Mucosa of gallbladder (tissue), 1 donor: ENCODE measurements around the gene TSFM. TPM values are rescaled to one million over a fixed set of nuclear protein-coding genes. Genes with fewer than 3 reads are reported as not detected.

Source experiments
- DNase-seq: peaks from one replicate; pipeline ENCODE4 v3.0.0-alpha.2; 2020; ENCODE audit warnings: low spot score
- total RNA-seq: library from RNA; stranded (reverse); gene quantifications from one replicate; pipeline ENCODE4 v1.2.1, GENCODE V29; 2021
- donor health status: DM: no; HTN: no; CAD: no.

Gene TSFM
- total RNA-seq, 1 donor from 2014 or later: 29.3 TPM

GRCh38 chr12:57746025-57746424 is 36.6 kb upstream of the TSFM start:
- no peak for DNase-seq

GRCh38 chr12:57749061-57749460 is 33.5 kb upstream of the TSFM start:
- DNase-seq: no peak

GRCh38 chr12:57750561-57751431 is 31.8 kb upstream of the TSFM start:
- no peak for DNase-seq

- no peak for DNase-seq
These were observed 31.2 kb upstream of the TSFM start for GRCh38 chr12:57751432-57751787.

GRCh38 chr12:57751788-57752667 is 30.6 kb upstream of the TSFM start, which contains the start of gene CDK4:
CDK4 (minus strand) TSS chr12:57752310; CDS start chr12:57751717, 593 bp downstream.
- DNase-seq: peak; percentile 100

GRCh38 chr12:57752668-57753000 is 30.0 kb upstream of the TSFM start:
- no peak for DNase-seq

- DNase-seq: no peak
These were observed 28.7 kb upstream of the TSFM start for GRCh38 chr12:57753756-57754337.

GRCh38 chr12:57754411-57755193 is 28.0 kb upstream of the TSFM start, which contains the start of gene MARCHF9:
MARCHF9 (plus strand) TSS chr12:57755103; CDS start chr12:57755529, 426 bp downstream.
- DNase-seq: peak; percentile 74

GRCh38 chr12:57755194-57755453 is 27.5 kb upstream of the TSFM start:
- no peak for DNase-seq

- DNase-seq: no peak
These were observed 26.9 kb upstream of the TSFM start for GRCh38 chr12:57755454-57756372.

- DNase-seq: no peak
These were observed 25.9 kb upstream of the TSFM start for GRCh38 chr12:57756406-57757341.

GRCh38 chr12:57757771-57758170 is 24.8 kb upstream of the TSFM start:
- DNase-seq: no peak

GRCh38 chr12:57758552-57759359 is 23.8 kb upstream of the TSFM start:
- no peak for DNase-seq

GRCh38 chr12:57759360-57759980 is 23.1 kb upstream of the TSFM start:
- no peak for DNase-seq

GRCh38 chr12:57760347-57760982 is 22.1 kb upstream of the TSFM start:
- no peak for DNase-seq

- DNase-seq: no peak
These were observed 21.1 kb upstream of the TSFM start for GRCh38 chr12:57761391-57761998.

- DNase-seq: no peak
These were observed 20.1 kb upstream of the TSFM start for GRCh38 chr12:57762463-57762862.
